PC-3 (cell line): ENCODE data around the gene CYBA. TPM values are rescaled to one million over a fixed set of nuclear protein-coding genes. Genes with fewer than 3 reads are reported as not detected.
A peak's percentile ranks its signal among the peaks of the same experiment; 100 is the strongest.

Experiments used
- ATAC-seq: fragments of 200-7000 bp; cut with Tn5 transposase; 2 replicates; pipeline ENCODE4 v1.9.1; 2020; ENCODE audit warnings: mild to moderate bottlenecking, moderate library complexity
- BruUV-seq: library from RNA; stranded (reverse); fragments of 400-500 nt; replicated peaks from 2 replicates; lab custom pipeline; 2021; lab: Mats Ljungman, UMichigan
- CTCF ChIA-PET: fragments of 300-600 bp; sonication (Branson Sonifier 250); formaldehyde crosslinking; loops from one replicate; lab custom pipeline; 2022; ENCODE audit warnings: antibody characterized with exemption; lab: Charles Lee
- POLR2A ChIA-PET: fragments of 300-600 bp; sonication (Branson Sonifier 250); formaldehyde crosslinking; loops from one replicate; lab custom pipeline; 2022; ENCODE audit warnings: antibody characterized with exemption; ENCODE audit not compliant: unreplicated experiment; lab: Charles Lee
- DNase-seq: peaks from one replicate; pipeline ENCODE4 v3.0.0-alpha.2; 2015
- H2AFZ ChIP-seq: fragments of 300-600 bp; sonication (generic); 2 replicates; pipeline ENCODE4 v1.6.0; 2016; ENCODE audit warnings: antibody characterized with exemption, low read length
- H3F3A ChIP-seq: fragments of 300-600 bp; sonication (generic); one replicate; pipeline ENCODE4 v1.6.0; 2017; ENCODE audit warnings: antibody characterized with exemption, low read length, control low read depth, mild to moderate bottlenecking; ENCODE audit not compliant: unreplicated experiment
- H3K27ac ChIP-seq: fragments of 300-600 bp; sonication (generic); 2 replicates; pipeline ENCODE4 v1.5.1; 2016; ENCODE audit warnings: mild to moderate bottlenecking, low read length
- H3K27me3 ChIP-seq: fragments of 300-600 bp; sonication (generic); 2 replicates; pipeline ENCODE4 v1.6.1; 2016; ENCODE audit warnings: low read length, mixed read lengths
- H3K36me3 ChIP-seq: fragments of 300-600 bp; sonication (generic); 2 replicates; pipeline ENCODE4 v1.6.1; 2016; ENCODE audit warnings: low read depth, mixed run types, low read length, mixed read lengths
- H3K4me1 ChIP-seq: fragments of 300-600 bp; sonication (generic); 2 replicates; pipeline ENCODE4 v1.5.1; 2016; ENCODE audit warnings: low read length; ENCODE audit not compliant: insufficient read depth
- H3K4me2 ChIP-seq: fragments of 300-600 bp; sonication (generic); 2 replicates; pipeline ENCODE4 v1.6.0; 2016; ENCODE audit warnings: low read length
- H3K4me3 ChIP-seq: fragments of 300-600 bp; sonication (generic); 2 replicates; pipeline ENCODE4 v1.5.1; 2016; ENCODE audit warnings: mild to moderate bottlenecking, low read length, mixed read lengths
- H3K79me2 ChIP-seq: fragments of 300-600 bp; sonication (generic); 2 replicates; pipeline ENCODE4 v1.6.1; 2017; ENCODE audit warnings: low read length, mixed read lengths
- H3K9ac ChIP-seq: fragments of 300-600 bp; sonication (generic); 2 replicates; pipeline ENCODE4 v1.6.0; 2016; ENCODE audit warnings: mild to moderate bottlenecking, low read length
- H3K9me2 ChIP-seq: fragments of 300-600 bp; sonication (generic); replicated peaks from 2 replicates; pipeline ENCODE4 v1.6.1; 2016; ENCODE audit warnings: mixed run types, low read length, mixed read lengths
- H3K9me3 ChIP-seq: fragments of 300-600 bp; sonication (generic); 2 replicates; pipeline ENCODE4 v1.6.1; 2016; ENCODE audit warnings: low read length, mixed read lengths
- H4K20me1 ChIP-seq: fragments of 300-600 bp; sonication (generic); 2 replicates; pipeline ENCODE4 v1.6.1; 2016; ENCODE audit warnings: low read length, mixed read lengths
- EZH2 ChIP-seq: fragments of 300-600 bp; sonication (generic); IDR thresholded peaks from one replicate; pipeline ENCODE4 v1.6.1; 2017; ENCODE audit warnings: antibody characterized with exemption, mild to moderate bottlenecking, low read length; ENCODE audit not compliant: unreplicated experiment
- EZH2phosphoT487 ChIP-seq: fragments of 300-600 bp; sonication (generic); IDR thresholded peaks from 2 replicates; pipeline ENCODE4 v1.6.1; 2018; ENCODE audit warnings: mild to moderate bottlenecking, antibody characterized with exemption, low read length, borderline replicate concordance
- intact Hi-C: fragments of 100-400 bp; cut with micrococcal nuclease; formaldehyde crosslinking; loops from 2 replicates; pipeline ENCODE4 v1.9.0; 2023
- total RNA-seq: library from RNA; depleted of rRNA; stranded (reverse); fragments of >200 nt; gene quantifications from 2 replicates; pipeline ENCODE4 v1.2.3, GENCODE V29; 2014
- TF ChIP-seq, protein P1 (sequence below): fragments of 300-600 bp; sonication (generic); conservative IDR thresholded peaks from 2 replicates; pipeline ENCODE4 v1.5.1; 2017; ENCODE audit warnings: antibody characterized with exemption, low read depth, mild to moderate bottlenecking, low read length

CYBA gene
- total RNA-seq, 1 experiment from 2014 or later, result not detected

DNA sequence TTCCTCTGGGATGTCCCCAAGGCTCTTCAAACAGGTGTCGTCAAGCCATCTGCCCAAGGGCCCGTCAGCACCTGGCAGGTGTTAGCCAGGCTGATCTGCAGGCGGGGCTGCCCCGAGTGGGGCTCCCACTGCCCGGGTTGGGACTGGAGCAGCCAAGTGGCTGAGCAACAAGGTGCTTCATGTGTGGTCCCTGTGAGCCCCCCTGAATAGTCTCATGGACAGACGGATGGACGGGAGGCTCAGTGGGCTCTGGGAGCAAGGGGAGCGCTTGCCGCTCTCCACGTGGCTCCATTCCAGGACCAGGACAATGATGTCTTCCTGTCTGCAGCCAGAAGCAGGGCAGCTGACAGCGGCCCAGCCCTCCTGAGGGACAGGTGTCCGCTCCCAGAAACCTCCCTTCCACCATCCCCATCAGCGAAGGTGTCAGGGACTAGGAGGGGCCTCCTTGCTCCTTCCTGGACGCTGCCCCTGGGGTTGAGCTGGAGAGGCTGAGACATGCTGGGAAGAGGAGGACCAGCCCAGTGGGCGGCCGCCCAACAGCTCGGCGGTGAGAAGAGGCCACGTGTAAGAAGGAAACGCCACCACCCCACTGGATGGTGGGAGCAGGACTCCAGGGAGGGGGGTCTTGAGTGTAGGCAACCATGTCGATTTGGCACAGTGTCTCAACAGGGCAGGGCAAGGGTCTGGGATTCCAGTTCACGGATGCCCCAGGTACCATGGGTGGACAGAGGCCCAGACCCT is 25.8 kb upstream of the CYBA start:
- H2AFZ ChIP-seq, result no peak overlapping the region
- no peak overlapping the region for H3K4me3 ChIP-seq
- H4K20me1 ChIP-seq, result no peaks in the 10 kb centered on the region
- intact Hi-C loops, result no loop called here
- H3K27me3 ChIP-seq, result no peaks in the 10 kb centered on the region
- H3K27ac ChIP-seq, result no peak overlapping the region
- no peaks in the 10 kb centered on the region for H3F3A ChIP-seq
- CTCF ChIA-PET, result no interaction called here
- POLR2A ChIA-PET, result no interaction called here
- H3K4me1 ChIP-seq, result peaks cover 6% of the 10 kb centered on the region; the same call in 1 of the 2 replicates
- BruUV-seq, result no TSS peak
- H3K79me2 ChIP-seq, result no peaks in the 10 kb centered on the region
- TF ChIP-seq EZH2, result no peak
- TF ChIP-seq, protein P1, sequence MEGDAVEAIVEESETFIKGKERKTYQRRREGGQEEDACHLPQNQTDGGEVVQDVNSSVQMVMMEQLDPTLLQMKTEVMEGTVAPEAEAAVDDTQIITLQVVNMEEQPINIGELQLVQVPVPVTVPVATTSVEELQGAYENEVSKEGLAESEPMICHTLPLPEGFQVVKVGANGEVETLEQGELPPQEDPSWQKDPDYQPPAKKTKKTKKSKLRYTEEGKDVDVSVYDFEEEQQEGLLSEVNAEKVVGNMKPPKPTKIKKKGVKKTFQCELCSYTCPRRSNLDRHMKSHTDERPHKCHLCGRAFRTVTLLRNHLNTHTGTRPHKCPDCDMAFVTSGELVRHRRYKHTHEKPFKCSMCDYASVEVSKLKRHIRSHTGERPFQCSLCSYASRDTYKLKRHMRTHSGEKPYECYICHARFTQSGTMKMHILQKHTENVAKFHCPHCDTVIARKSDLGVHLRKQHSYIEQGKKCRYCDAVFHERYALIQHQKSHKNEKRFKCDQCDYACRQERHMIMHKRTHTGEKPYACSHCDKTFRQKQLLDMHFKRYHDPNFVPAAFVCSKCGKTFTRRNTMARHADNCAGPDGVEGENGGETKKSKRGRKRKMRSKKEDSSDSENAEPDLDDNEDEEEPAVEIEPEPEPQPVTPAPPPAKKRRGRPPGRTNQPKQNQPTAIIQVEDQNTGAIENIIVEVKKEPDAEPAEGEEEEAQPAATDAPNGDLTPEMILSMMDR, result no peak
- TF ChIP-seq EZH2phosphoT487, result no peak
- no peaks in the 10 kb centered on the region for H3K9me3 ChIP-seq
- no peak overlapping the region for H3K9ac ChIP-seq
- no peaks in the 10 kb centered on the region for H3K9me2 ChIP-seq
- DNase-seq (no peak), ATAC-seq (no peak)
- H3K36me3 ChIP-seq, result no peaks in the 10 kb centered on the region
- H3K4me2 ChIP-seq, result no peak overlapping the region

DNA sequence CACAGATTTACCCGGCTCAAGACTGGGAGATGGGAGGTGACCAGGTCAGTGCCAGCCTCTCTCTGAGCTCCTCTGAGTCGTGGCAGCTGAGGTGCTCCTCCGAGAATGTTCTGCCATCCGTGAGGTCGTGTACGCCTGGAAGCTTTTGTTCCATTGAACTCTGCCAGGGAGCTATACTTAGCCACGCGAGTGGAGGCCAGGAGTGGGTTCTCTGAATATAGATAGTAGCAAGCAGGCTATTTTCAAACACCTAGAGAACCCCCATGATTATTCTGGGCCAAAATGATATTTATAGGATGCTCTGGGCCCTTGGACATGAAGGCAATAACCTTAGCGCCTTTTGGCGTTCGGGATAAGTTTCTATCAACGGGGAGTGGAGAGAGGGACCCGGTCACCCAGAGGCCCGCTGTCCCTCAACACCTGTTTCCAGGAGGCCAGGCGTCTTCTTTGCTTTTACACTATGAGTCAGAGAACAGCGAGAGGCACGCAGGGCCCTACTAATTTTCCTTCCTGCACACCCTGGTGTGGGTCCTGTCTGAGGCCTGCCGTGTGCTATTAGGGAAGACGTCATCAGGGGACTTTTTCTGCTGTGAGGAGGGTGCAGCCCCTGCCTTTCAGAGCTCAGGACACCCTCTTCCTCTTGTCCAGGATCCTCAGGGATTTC is 23.0 kb upstream of the CYBA start:
- DNase-seq (no peak), ATAC-seq (no peak)
- Histone ChIP-seq H3K9me3 (no peaks in the 10 kb centered on the region), H3K9ac (no peak overlapping the region), H3K4me2 (no peak overlapping the region), H3F3A (no peaks in the 10 kb centered on the region), H3K79me2 (no peaks in the 10 kb centered on the region), H3K4me3 (no peak overlapping the region), H3K4me1 (peaks cover under 1% of the 10 kb centered on the region; the same call in 1 of the 2 replicates), H3K27me3 (no peaks in the 10 kb centered on the region), H2AFZ (no peak overlapping the region), H3K27ac (no peak overlapping the region), H3K36me3 (no peaks in the 10 kb centered on the region), H3K9me2 (no peaks in the 10 kb centered on the region), H4K20me1 (no peaks in the 10 kb centered on the region)
- intact Hi-C loops, result no loop called here
- ChIA-PET CTCF (no interaction called here), POLR2A (no interaction called here)
- no TSS peak for BruUV-seq
- TF ChIP-seq EZH2 (no peak), EZH2phosphoT487 (no peak)
- TF ChIP-seq, protein P1, result no peak

DNA sequence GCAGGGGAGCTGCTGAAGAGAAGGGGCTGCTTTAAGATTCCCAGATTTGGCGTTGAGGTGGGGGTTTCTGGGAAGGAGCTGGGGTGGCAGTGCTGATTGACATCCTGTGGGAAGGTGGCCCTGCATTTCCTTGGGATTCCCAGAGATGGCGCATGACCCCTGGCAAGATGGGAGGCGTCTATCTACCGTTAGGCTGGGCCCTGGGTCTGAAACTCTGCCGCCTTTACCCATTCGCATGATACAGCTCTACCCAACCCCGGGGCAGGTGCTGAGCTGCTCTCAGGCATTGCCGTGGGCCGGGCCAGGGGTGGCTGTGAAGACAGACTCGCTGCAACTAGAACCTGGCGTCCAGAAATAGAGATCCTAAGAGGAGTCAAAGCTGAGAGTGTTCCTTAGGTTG is 21.9 kb upstream of the CYBA start:
- no peak overlapping the region for H3K27ac ChIP-seq
- H2AFZ ChIP-seq, result no peak overlapping the region
- no peak overlapping the region for H3K4me2 ChIP-seq
- ATAC-seq, result no peak
- H3K79me2 ChIP-seq, result no peaks in the 10 kb centered on the region
- no peaks in the 10 kb centered on the region for H3K36me3 ChIP-seq
- POLR2A ChIA-PET, result interaction anchor here (0.5 kb wide), 1 partner anchor 108 kb away, joined by 4 read pairs; no protein-coding TSS in a partner anchor
- H3K9me3 ChIP-seq, result no peaks in the 10 kb centered on the region
- no peak overlapping the region for H3K9ac ChIP-seq
- TF ChIP-seq EZH2, result no peak
- TF ChIP-seq, protein P1, result 0 out of 2 replicates have a peak, but pooled peaks have one; percentile 24
- H3K4me1 ChIP-seq, result no peaks in the 10 kb centered on the region
- H3K9me2 ChIP-seq, result no peaks in the 10 kb centered on the region
- H3F3A ChIP-seq, result no peaks in the 10 kb centered on the region
- DNase-seq, result no peak
- BruUV-seq, result no TSS peak
- H3K4me3 ChIP-seq, result no peak overlapping the region
- CTCF ChIA-PET, result no interaction called here
- no peaks in the 10 kb centered on the region for H3K27me3 ChIP-seq
- intact Hi-C loops, result no loop called here
- no peaks in the 10 kb centered on the region for H4K20me1 ChIP-seq
